Erythroblast (primary cell): ENCODE data around the gene KIT.

Source experiments
- GATA1 ChIP-seq: IDR thresholded peaks from 2 replicates; pipeline ENCODE4 v1.6.1; 2011; ENCODE audit warnings: low read depth, mild to moderate bottlenecking, control low read depth, low read length, moderate library complexity
- POLR2A ChIP-seq: IDR thresholded peaks from 2 replicates; pipeline ENCODE4 v1.6.1; 2011; ENCODE audit warnings: mild to moderate bottlenecking, low read length

DNA sequence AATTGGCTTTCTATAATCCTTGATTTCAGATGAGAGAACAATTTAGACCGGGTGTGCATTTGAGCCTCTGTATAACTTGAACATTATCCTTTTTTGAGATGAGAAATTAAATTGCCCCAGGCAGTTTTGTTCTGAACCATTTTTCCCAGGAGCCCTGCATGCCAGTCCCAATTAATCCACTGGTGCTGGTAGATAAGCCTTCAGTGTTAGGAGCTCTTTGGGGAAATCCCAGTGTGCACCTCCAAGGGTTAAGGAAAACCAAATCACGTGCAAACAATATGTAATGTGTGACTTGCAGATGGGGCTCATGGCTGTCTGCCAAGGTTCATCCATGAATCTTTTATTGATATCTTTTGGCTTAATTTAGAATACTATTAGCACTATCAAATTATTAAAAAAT is 43.2 kb downstream of the KIT start:
- no peak for TF ChIP-seq POLR2A
- no peak for TF ChIP-seq GATA1
